Measurements from ENCODE around the gene TBC1D14. TPM values are rescaled to one million over a fixed set of nuclear protein-coding genes. Genes with fewer than 3 reads are reported as not detected.

Gene TBC1D14
- polyA plus RNA-seq, 2 donors, result 13.4 to 23.2 TPM

DNA sequence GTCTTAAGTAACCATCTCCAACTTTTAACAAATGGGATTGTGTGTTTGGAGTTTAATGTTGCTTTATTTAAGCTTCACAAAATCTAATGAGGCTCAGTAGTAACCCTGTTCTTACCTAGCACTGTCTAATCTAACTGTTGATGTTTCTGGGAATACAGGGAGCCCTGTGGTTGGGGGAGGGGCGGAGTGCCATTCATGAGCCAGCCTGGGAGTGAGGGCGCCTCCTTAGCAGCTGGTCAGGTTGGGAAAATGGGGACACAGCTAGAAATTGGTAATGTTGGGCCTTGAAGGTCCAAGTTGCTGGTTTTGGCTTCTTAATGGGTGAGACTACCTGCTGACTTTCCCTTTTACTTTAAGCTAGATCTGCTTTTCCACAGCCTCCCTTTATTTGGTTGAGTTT lies 110.7 kb downstream of the TBC1D14 start:
- no peak overlapping the region for H3K27ac ChIP-seq (ENCODE audit: low read depth in 2 of 2, low read length in 1 of 2)
- peaks cover 21 to 46% of the 10 kb centered on the region in 2 donors for H3K36me3 ChIP-seq (ENCODE audit: control insufficient read depth in 2 of 2, insufficient read depth in 2 of 2, low read length in 1 of 2)
- no peaks in the 10 kb centered on the region for H3K9me3 ChIP-seq (ENCODE audit: control insufficient read depth in 2 of 2, insufficient read depth in 1 of 2, low read depth in 1 of 2, low read length in 1 of 2)
- no peak overlapping the region for H3K4me3 ChIP-seq (ENCODE audit: low read depth in 1 of 2, low read length in 2 of 2)
- no peaks in the 10 kb centered on the region for H3K27me3 ChIP-seq (ENCODE audit: control insufficient read depth in 1 of 2, insufficient read depth in 2 of 2, low read length in 2 of 2)
- H3K4me1 ChIP-seq (ENCODE audit: control insufficient read depth in 2 of 2, insufficient read depth in 2 of 2, low read length in 1 of 2), result no peaks in the 10 kb centered on the region
- WGBS, 2 donors, result 88 to 95% methylated on average over 2 of the region's 2 CpGs

DNA sequence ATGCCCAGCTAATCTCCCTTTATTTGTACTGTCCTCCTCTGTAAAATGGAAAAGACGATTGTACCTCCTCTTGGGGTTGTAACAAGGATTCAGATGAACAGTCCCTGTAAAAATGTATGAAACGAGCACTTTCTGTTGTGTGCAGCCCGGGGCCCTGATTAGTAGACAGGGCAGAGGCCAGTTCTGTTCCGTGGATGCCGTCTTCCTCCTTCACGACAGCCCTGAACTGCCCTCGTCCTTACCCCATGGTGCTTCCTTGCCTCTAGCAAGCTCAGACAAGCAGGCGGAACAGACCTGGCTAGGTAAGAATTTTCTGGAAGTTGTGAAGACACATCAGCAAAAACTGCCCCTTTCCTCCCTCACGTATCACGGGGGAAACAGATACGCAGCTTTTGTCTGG lies 111.2 kb downstream of the TBC1D14 start:
- Histone ChIP-seq H3K4me3 (ENCODE audit: low read depth in 1 of 2, low read length in 2 of 2) (no peak overlapping the region), H3K36me3 (ENCODE audit: control insufficient read depth in 2 of 2, insufficient read depth in 2 of 2, low read length in 1 of 2) (peaks cover 18 to 44% of the 10 kb centered on the region in 2 donors), H3K4me1 (ENCODE audit: control insufficient read depth in 2 of 2, insufficient read depth in 2 of 2, low read length in 1 of 2) (no peaks in the 10 kb centered on the region), H3K27ac (ENCODE audit: low read depth in 2 of 2, low read length in 1 of 2) (no peak overlapping the region), H3K9me3 (ENCODE audit: control insufficient read depth in 2 of 2, insufficient read depth in 1 of 2, low read depth in 1 of 2, low read length in 1 of 2) (no peaks in the 10 kb centered on the region), H3K27me3 (ENCODE audit: control insufficient read depth in 1 of 2, insufficient read depth in 2 of 2, low read length in 2 of 2) (no peaks in the 10 kb centered on the region)
- 88 to 90% methylated on average over 11 of the region's 11 CpGs for WGBS, 2 donors

DNA sequence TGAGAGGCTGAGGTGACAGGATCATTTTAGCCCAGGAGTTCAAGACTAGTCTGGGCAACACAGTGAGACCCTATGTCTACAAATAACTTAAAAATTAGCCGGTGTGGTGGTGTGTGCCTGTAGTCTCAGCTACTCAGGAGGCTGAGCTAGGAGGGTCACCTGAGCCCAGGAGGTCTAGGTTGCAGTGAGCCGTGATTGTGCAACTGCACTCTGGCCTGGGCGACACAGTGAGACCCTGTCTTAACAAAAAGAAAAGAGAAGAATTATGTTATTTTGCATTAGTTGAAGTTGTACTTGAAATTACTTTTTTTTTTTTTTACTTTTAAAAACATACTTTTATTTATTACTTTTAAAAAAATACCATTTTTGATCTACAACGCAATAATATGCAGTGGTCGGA lies 111.7 kb downstream of the TBC1D14 start:
- WGBS, 2 donors, result 74 to 75% methylated on average over 5 of the region's 5 CpGs

DNA sequence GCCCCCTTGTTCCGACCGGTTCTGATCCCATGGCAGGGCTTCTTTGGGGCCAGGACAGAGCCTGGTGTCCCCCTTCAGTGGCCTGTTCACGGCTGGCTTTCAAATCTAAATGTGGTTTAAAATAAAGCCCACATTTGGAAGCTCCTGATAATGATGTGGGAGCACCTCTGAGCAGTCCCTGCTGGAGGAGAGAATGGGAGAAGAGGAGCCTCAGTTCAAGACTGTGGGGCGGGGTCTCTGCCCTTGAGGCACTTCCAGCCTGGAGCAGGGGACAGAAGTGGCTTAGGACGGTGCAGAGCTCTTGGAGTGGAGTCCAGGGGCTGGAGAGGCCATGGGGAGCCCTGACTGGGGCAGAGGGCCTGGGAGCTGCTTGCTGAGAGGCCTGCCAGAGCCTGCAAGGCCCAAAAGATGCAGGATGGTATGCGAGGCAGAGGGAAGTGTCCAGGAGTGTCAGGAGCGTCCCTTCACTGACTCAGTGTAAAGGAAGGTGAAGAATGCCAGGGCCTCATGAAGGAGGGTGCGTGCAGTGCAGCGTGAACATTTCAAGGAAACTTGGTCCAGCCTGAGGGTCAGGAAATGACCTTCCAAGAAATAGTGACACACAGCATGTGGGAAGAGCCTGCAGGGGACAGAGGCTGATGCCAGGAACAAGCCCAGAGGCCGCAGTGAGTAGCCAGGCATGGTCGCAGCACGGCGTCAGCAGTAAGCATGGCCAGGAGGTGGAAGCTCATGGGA lies 112.5 kb downstream of the TBC1D14 start:
- Histone ChIP-seq H3K27ac (ENCODE audit: low read depth in 2 of 2, low read length in 1 of 2) (no peak overlapping the region), H3K4me1 (ENCODE audit: control insufficient read depth in 2 of 2, insufficient read depth in 2 of 2, low read length in 1 of 2) (no peaks in the 10 kb centered on the region), H3K27me3 (ENCODE audit: control insufficient read depth in 1 of 2, insufficient read depth in 2 of 2, low read length in 2 of 2) (no peaks in the 10 kb centered on the region), H3K9me3 (ENCODE audit: control insufficient read depth in 2 of 2, insufficient read depth in 1 of 2, low read depth in 1 of 2, low read length in 1 of 2) (no peaks in the 10 kb centered on the region), H3K36me3 (ENCODE audit: control insufficient read depth in 2 of 2, insufficient read depth in 2 of 2, low read length in 1 of 2) (peaks cover 18 to 38% of the 10 kb centered on the region in 2 donors), H3K4me3 (ENCODE audit: low read depth in 1 of 2, low read length in 2 of 2) (no peak overlapping the region)
- 81 to 92% methylated on average over 13 of the region's 13 CpGs for WGBS, 2 donors

More for the DNA sequence above, 111.7 kb downstream of the TBC1D14 start:
- H3K27me3 ChIP-seq (ENCODE audit: control insufficient read depth in 1 of 2, insufficient read depth in 2 of 2, low read length in 2 of 2), result no peaks in the 10 kb centered on the region
- no peak overlapping the region for H3K27ac ChIP-seq (ENCODE audit: low read depth in 2 of 2, low read length in 1 of 2)
- H3K9me3 ChIP-seq (ENCODE audit: control insufficient read depth in 2 of 2, insufficient read depth in 1 of 2, low read depth in 1 of 2, low read length in 1 of 2), result no peaks in the 10 kb centered on the region
- peaks cover 18 to 40% of the 10 kb centered on the region in 2 donors for H3K36me3 ChIP-seq (ENCODE audit: control insufficient read depth in 2 of 2, insufficient read depth in 2 of 2, low read length in 1 of 2)
- H3K4me1 ChIP-seq (ENCODE audit: control insufficient read depth in 2 of 2, insufficient read depth in 2 of 2, low read length in 1 of 2), result no peaks in the 10 kb centered on the region
- H3K4me3 ChIP-seq (ENCODE audit: low read depth in 1 of 2, low read length in 2 of 2), result no peak overlapping the region

DNA sequence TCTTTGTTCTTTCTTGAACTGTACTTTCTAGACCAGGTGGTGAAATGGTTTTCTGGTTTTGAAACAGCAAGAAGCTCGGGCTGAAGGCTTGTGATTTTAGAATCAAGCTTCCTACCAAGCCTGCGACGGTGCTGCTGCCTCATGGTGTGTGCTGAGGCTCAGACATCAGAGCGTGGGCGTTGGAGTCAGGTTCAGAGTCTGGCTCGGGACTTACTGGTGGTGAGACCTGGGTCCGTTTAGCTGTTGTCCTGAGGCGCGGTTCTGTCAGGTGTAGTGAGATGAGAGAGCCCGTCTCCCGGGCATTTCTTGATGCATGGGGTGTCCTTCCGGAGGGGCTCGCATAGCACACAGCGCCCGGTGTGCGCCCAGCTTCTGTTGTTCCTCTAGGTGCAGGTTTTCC lies 113.9 kb downstream of the TBC1D14 start:
- peaks cover 7 to 42% of the 10 kb centered on the region in 2 donors for H3K36me3 ChIP-seq (ENCODE audit: control insufficient read depth in 2 of 2, insufficient read depth in 2 of 2, low read length in 1 of 2)
- no peaks in the 10 kb centered on the region for H3K9me3 ChIP-seq (ENCODE audit: control insufficient read depth in 2 of 2, insufficient read depth in 1 of 2, low read depth in 1 of 2, low read length in 1 of 2)
- WGBS, 2 donors, result 89 to 90% methylated on average over 16 of the region's 16 CpGs
- no peak overlapping the region for H3K27ac ChIP-seq (ENCODE audit: low read depth in 2 of 2, low read length in 1 of 2)
- H3K4me3 ChIP-seq (ENCODE audit: low read depth in 1 of 2, low read length in 2 of 2), result no peak overlapping the region
- H3K4me1 ChIP-seq (ENCODE audit: control insufficient read depth in 2 of 2, insufficient read depth in 2 of 2, low read length in 1 of 2), result no peaks in the 10 kb centered on the region
- H3K27me3 ChIP-seq (ENCODE audit: control insufficient read depth in 1 of 2, insufficient read depth in 2 of 2, low read length in 2 of 2), result no peaks in the 10 kb centered on the region

DNA sequence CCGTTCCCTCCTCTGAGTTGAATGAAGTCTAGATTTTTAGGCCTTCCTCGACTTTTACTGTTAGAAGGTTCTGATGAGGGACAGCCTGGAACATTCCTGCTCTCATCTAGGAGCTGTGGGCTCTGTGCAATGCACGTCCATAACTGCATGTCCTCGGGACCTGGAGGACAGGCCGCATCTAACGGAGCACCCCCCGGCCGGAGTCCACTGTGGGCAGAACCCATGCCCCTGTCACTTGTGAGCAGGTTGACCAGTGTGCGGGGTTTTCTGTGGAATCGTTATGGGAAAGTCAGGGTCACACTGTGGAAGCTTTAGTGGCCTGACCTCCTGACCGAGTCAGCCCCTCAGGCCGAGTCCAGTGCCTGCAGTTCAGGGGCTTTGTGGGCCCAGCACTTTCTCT lies 114.3 kb downstream of the TBC1D14 start:
- no peaks in the 10 kb centered on the region for H3K9me3 ChIP-seq (ENCODE audit: control insufficient read depth in 2 of 2, insufficient read depth in 1 of 2, low read depth in 1 of 2, low read length in 1 of 2)
- H3K4me1 ChIP-seq (ENCODE audit: control insufficient read depth in 2 of 2, insufficient read depth in 2 of 2, low read length in 1 of 2), result no peaks in the 10 kb centered on the region
- no peaks in the 10 kb centered on the region for H3K27me3 ChIP-seq (ENCODE audit: control insufficient read depth in 1 of 2, insufficient read depth in 2 of 2, low read length in 2 of 2)
- WGBS, 2 donors, result 90 to 94% methylated on average over 12 of the region's 12 CpGs
- H3K27ac ChIP-seq (ENCODE audit: low read depth in 2 of 2, low read length in 1 of 2), result no peak overlapping the region
- H3K4me3 ChIP-seq (ENCODE audit: low read depth in 1 of 2, low read length in 2 of 2), result no peak overlapping the region
- peaks cover 6 to 40% of the 10 kb centered on the region in 2 donors for H3K36me3 ChIP-seq (ENCODE audit: control insufficient read depth in 2 of 2, insufficient read depth in 2 of 2, low read length in 1 of 2)

DNA sequence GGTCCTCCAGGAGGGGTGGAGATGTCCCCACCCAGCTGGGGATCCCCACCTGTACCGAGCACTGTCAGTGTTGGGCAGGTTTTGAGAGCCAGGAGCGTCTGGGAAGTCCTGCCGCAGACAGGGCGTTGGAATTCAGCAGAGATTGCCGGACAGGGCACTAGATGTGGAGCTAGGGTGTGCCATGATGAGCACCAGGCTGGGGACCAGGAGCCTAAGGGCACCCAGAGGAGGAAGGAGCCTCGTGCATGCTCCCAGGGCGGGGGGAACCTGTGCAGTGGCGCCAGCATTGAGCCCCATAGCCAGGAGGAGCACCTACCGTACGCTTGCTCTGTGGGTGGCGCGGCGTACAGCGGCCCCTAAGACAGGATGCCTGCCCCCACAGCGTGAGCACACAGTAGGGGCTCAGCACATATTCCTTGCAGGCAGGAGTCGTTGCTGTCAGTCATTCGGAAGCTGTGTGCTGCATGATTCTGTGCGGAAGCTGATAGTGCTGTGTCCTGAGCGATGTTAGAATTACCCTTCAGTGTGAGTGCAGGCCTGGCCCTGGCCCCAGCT lies 114.8 kb downstream of the TBC1D14 start:
- WGBS, 2 donors, result 91 to 96% methylated on average over 19 of the region's 19 CpGs
- Histone ChIP-seq H3K27me3 (ENCODE audit: control insufficient read depth in 1 of 2, insufficient read depth in 2 of 2, low read length in 2 of 2) (no peaks in the 10 kb centered on the region), H3K9me3 (ENCODE audit: control insufficient read depth in 2 of 2, insufficient read depth in 1 of 2, low read depth in 1 of 2, low read length in 1 of 2) (no peaks in the 10 kb centered on the region), H3K27ac (ENCODE audit: low read depth in 2 of 2, low read length in 1 of 2) (no peak overlapping the region), H3K4me1 (ENCODE audit: control insufficient read depth in 2 of 2, insufficient read depth in 2 of 2, low read length in 1 of 2) (no peaks in the 10 kb centered on the region), H3K4me3 (ENCODE audit: low read depth in 1 of 2, low read length in 2 of 2) (no peak overlapping the region), H3K36me3 (ENCODE audit: control insufficient read depth in 2 of 2, insufficient read depth in 2 of 2, low read length in 1 of 2) (peaks cover 6 to 37% of the 10 kb centered on the region in 2 donors)

DNA sequence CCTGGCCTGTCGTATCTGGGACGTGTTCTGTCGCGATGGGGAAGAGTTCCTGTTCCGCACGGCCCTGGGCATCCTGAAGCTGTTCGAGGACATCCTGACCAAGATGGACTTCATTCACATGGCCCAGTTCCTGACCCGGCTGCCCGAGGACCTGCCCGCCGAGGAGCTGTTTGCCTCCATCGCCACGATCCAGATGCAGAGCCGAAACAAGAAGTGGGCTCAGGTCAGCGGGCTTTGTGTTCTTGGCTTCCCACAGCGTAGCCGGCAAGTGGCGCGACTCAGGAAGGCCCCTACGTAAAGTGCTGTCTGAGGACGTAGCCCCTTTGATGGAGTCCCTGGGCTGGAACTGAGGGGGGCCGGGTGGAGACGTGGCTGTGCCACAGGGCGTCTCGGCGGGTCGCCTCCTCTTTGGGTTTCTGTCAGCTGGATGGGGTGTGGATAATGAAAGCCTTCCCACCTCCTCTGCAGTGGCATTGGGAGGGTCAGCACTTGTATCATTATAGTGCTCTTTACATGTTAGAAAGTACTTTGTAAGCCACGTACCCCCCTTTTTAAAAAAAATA lies 115.5 kb downstream of the TBC1D14 start:
- Histone ChIP-seq H3K9me3 (ENCODE audit: control insufficient read depth in 2 of 2, insufficient read depth in 1 of 2, low read depth in 1 of 2, low read length in 1 of 2) (no peaks in the 10 kb centered on the region), H3K27me3 (ENCODE audit: control insufficient read depth in 1 of 2, insufficient read depth in 2 of 2, low read length in 2 of 2) (no peaks in the 10 kb centered on the region), H3K36me3 (ENCODE audit: control insufficient read depth in 2 of 2, insufficient read depth in 2 of 2, low read length in 1 of 2) (peaks cover 7 to 43% of the 10 kb centered on the region in 2 donors), H3K4me3 (ENCODE audit: low read depth in 1 of 2, low read length in 2 of 2) (no peak overlapping the region), H3K4me1 (ENCODE audit: control insufficient read depth in 2 of 2, insufficient read depth in 2 of 2, low read length in 1 of 2) (no peaks in the 10 kb centered on the region), H3K27ac (ENCODE audit: low read depth in 2 of 2, low read length in 1 of 2) (no peak overlapping the region)
- 88 to 89% methylated on average over 28 of the region's 28 CpGs for WGBS, 2 donors

DNA sequence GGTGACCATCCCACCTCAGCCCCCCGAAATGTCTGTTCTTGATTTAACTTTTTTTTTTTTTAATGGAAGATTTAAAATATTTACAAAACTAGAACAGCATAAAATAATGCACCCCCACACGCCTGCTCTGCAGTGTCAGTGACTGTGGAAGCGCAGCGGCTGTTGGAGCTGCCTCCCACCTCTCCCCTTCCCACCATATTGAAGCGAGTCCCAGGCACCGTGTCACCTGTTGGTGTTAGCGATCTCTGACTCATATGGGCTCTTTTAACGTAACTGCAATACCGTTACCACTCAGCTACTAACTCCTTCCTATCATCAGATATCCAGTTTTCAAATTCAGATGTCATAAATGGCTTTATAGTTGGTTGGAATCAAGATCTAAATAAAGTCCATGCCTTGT lies 116.5 kb downstream of the TBC1D14 start:
- no peak overlapping the region for H3K27ac ChIP-seq (ENCODE audit: low read depth in 2 of 2, low read length in 1 of 2)
- no peaks in the 10 kb centered on the region for H3K27me3 ChIP-seq (ENCODE audit: control insufficient read depth in 1 of 2, insufficient read depth in 2 of 2, low read length in 2 of 2)
- H3K4me3 ChIP-seq (ENCODE audit: low read depth in 1 of 2, low read length in 2 of 2), result no peak overlapping the region
- H3K9me3 ChIP-seq (ENCODE audit: control insufficient read depth in 2 of 2, insufficient read depth in 1 of 2, low read depth in 1 of 2, low read length in 1 of 2), result no peaks in the 10 kb centered on the region
- H3K36me3 ChIP-seq (ENCODE audit: control insufficient read depth in 2 of 2, insufficient read depth in 2 of 2, low read length in 1 of 2), result peaks cover 14 to 45% of the 10 kb centered on the region in 2 donors
- WGBS, 2 donors, result 91 to 95% methylated on average over 9 of the region's 9 CpGs
- no peaks in the 10 kb centered on the region for H3K4me1 ChIP-seq (ENCODE audit: control insufficient read depth in 2 of 2, insufficient read depth in 2 of 2, low read length in 1 of 2)

All from esophagus (tissue), 2 donors.